Upper lobe of left lung (tissue), 6 donors: ENCODE measurements around the gene DKK3. TPM values are rescaled to one million over a fixed set of nuclear protein-coding genes. Genes with fewer than 3 reads are reported as not detected.

Experiments used
- ATAC-seq, 2 donors: fragments of 200-7000 bp; cut with Tn5 transposase; one replicate each; pipeline ENCODE4 v1.9.1; 2022; ENCODE audit warnings: mild to moderate bottlenecking in 2 of 2, moderate library complexity in 2 of 2; ENCODE audit not compliant: low FRiP score in 2 of 2
- DNase-seq, 2 donors: peaks; one replicate each; pipeline ENCODE4 v3.0.0-alpha.2; 2019 to 2020
- H3K27ac ChIP-seq, 4 donors: fragments of 200-600 bp; sonication (generic); one replicate each; pipeline ENCODE4 v1.5.1; 2016 to 2019
- H3K27me3 ChIP-seq, 4 donors: fragments of 200-600 bp; sonication (generic); one replicate each; pipeline ENCODE4 v1.5.1; 2017 to 2019
- H3K36me3 ChIP-seq, 4 donors: fragments of 200-600 bp; sonication (generic); one replicate each; pipeline ENCODE4 v1.5.1; 2016 to 2019
- H3K4me1 ChIP-seq, 4 donors: fragments of 200-600 bp; sonication (generic); one replicate each; pipeline ENCODE4 v1.5.1; 2018 to 2019
- H3K4me3 ChIP-seq, 4 donors: fragments of 200-600 bp; sonication (generic); one replicate each; pipeline ENCODE4 v1.5.1; 2017 to 2019; ENCODE audit warnings: mild to moderate bottlenecking in 2 of 4, moderate library complexity in 1 of 4
- H3K9me3 ChIP-seq, 4 donors: fragments of 200-600 bp; sonication (generic); one replicate each; pipeline ENCODE4 v1.5.1; 2018 to 2019
- EP300 ChIP-seq, 4 donors: sonication (generic); formaldehyde crosslinking; IDR thresholded peaks; one replicate each; pipeline ENCODE4 v1.5.1; 2017; ENCODE audit warnings: antibody characterized with exemption in 4 of 4, control low read depth in 2 of 4
- POLR2A ChIP-seq, 4 donors: fragments of 450-650 bp; IDR thresholded peaks; one replicate each; pipeline ENCODE4 v1.5.1; 2016 to 2017; ENCODE audit warnings: antibody characterized with exemption in 4 of 4, mild to moderate bottlenecking in 2 of 4
- POLR2AphosphoS5 ChIP-seq, 2 donors: sonication (generic); formaldehyde crosslinking; IDR thresholded peaks; one replicate each; pipeline ENCODE4 v1.5.1; 2017; ENCODE audit warnings: antibody characterized with exemption in 2 of 2
- WGBS, 2 donors: methylation state at CpG; one replicate each; pipeline ENCODE4 v1.1.5; 2017 to 2018; 5-methylcytosine and 5-hydroxymethylcytosine counted together
- total RNA-seq, 6 donors: library from RNA; depleted of rRNA in 4 of 6; stranded (reverse); fragments of >200 nt in 4 of 6; gene quantifications; one replicate each; pipeline versions ENCODE4 v1.1.0 to v1.2.1, GENCODE V29; 2016 to 2021
- TF ChIP-seq, protein P1 (sequence below), 6 experiments: fragments of 450-650 bp in 4 of 6; fragments of 200-600 bp in 2 of 6; sonication (generic) in 2 of 6; IDR thresholded peaks; one replicate each; pipeline ENCODE4 v1.5.1; 2016 to 2019; ENCODE audit warnings: antibody characterized with exemption in 6 of 6
- donor health status: DM: no; HTN: no; CAD: no; lungs with moderate emphysema.
- donor health status: DM: no; HTN: yes; CAD: no; lungs with severe emphysema.

The DKK3 gene
- total RNA-seq = 100 to 1,000 TPM in 5 of 6 donors, 10 to 100 TPM in 1; 50.3 to 162 (median 137) TPM

DNA sequence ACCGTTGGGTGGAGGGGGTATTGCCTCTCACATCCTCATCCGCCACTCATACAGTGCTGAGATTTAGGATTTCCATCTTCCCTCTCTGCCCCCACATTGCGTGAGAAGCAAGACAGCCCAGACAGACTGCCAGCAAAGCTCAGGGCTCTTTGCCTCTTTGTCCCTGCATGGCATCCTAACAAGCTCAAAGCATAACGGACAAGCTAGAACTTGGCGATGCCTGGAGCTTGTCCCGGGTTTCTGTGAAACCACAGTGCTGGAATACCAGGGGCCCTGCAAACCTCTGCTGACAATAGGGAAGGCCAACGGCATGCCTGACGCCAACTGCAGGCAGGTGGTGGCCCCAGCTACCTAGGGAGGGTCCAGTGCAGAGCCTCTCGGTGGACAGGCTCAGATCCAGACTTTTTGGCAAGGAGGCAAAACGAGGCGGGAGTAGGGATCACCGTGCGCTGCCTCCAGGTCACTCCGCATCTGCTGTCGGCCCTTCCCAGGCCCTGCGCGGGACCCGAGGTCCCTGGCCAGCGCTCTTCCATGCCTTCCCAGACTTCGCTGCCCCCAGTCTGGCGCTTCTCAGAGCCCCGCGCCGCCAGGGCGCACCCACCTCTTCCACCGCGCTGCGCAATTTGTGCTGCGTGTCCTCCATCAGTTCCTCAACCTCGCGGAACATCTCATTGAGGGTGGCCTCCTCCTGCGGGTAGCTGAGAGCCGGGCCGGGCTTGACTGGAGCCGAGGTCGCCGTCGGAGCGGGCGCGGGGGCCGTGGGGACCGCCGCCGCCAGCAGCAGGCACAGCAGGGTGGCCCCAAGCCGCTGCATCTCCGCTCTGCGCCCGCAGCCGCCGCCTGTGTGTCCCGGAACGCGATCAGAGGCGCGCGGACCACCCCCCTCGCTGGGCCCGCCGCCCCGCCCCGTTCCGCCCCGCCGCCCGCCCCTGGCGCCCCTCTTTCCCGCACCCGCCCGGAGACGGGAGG is at the start of gene DKK3:
Gene DKK3 (minus strand): TSS at position 858 of the 969 bp plus-strand sequence. CDS start 44 bp downstream, at position 814.
- DNase-seq = peak in 1 of 2 donors; percentile 87
- TF ChIP-seq POLR2AphosphoS5 (IDR thresholded peaks at IDR 0.05) = peak in 1 of 2 donors; percentile 37
- TF ChIP-seq POLR2A (IDR thresholded peaks at IDR 0.05) = no peak
- H3K9me3 ChIP-seq = no peaks in the 10 kb centered on the region
- H3K4me1 ChIP-seq = peaks cover 9 to 22% (median 17%) of the 10 kb centered on the region in 4 donors
- peaks cover 0 to 25% (median 13%) of the 10 kb centered on the region in 4 donors for H3K27me3 ChIP-seq
- peak within 1 kb of the TSS; percentile 52 to 59 (median 54) for H3K4me3 ChIP-seq
- H3K36me3 ChIP-seq = no peaks in the 10 kb centered on the region
- WGBS, 2 donors = 22 to 56% methylated on average over 4 to 41 of the region's 71 CpGs
- H3K27ac ChIP-seq = peak within 1 kb of the TSS; percentile 65 to 86 (median 80)
- ATAC-seq = peak in 1 of 2 donors; percentile 44

DNA sequence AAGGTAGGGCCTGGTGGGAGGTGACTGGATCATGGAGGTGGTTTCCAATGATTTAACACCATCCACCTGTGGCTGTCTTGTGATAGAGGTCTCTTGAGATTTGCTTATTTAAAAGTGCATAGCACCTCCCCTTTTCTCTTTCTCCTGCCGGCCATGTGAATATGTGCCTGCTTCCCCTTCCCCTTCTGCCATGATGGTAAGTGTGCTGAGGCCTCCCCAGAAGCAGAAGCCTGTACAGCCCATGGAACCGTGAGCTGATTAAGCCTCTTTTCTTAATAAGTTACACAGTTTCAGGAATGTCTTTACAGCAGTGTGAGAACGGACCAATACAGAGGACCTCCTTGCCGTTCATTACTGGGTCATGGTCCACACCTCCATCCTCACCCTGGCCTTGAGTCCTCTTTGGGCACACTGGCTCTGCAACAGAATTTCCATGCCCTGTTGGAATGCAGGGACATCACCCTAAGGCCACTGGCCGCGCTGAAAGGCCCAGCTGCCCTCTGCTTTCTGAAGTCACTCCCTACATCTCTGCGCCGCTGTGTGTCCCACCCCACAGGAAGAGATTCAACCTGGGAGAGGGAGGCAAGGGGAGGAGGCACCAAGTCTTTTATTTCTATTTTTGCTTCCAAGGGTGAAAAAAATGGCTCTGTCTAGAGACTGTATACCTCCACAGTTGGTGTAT is 49.0 kb upstream of the DKK3 start:
- 95 to 97% methylated on average over 4 to 8 of the region's 8 CpGs for WGBS, 2 donors
- no peak for DNase-seq
- H3K27ac ChIP-seq = no peak overlapping the region

DNA sequence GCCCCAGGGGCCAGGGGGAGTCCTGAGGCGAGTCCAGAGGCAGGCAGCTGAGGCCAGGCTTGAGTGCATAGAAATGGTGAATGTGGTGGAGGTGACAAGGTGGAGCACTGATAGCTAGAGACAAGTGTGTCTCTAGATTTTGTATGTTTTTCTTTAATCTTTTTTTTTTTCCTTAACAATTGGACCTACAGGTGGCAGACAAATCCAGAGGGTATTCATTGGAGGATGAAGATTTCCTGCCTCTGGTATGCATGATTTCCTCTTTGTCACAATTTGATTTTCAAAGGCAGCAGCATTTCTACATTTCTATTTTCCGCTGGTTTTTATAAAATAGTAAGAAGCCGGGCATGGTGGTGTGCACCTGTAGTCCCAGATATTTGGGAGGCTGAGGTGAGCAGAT is 47.7 kb upstream of the DKK3 start:
- Histone ChIP-seq H3K4me3 (no peak overlapping the region), H3K27me3 (no peaks in the 10 kb centered on the region), H3K4me1 (peaks cover 0 to 2% (median 0%) of the 10 kb centered on the region in 4 donors), H3K9me3 (no peaks in the 10 kb centered on the region), H3K27ac (no peak overlapping the region), H3K36me3 (no peaks in the 10 kb centered on the region)
- TF ChIP-seq, protein P1, sequence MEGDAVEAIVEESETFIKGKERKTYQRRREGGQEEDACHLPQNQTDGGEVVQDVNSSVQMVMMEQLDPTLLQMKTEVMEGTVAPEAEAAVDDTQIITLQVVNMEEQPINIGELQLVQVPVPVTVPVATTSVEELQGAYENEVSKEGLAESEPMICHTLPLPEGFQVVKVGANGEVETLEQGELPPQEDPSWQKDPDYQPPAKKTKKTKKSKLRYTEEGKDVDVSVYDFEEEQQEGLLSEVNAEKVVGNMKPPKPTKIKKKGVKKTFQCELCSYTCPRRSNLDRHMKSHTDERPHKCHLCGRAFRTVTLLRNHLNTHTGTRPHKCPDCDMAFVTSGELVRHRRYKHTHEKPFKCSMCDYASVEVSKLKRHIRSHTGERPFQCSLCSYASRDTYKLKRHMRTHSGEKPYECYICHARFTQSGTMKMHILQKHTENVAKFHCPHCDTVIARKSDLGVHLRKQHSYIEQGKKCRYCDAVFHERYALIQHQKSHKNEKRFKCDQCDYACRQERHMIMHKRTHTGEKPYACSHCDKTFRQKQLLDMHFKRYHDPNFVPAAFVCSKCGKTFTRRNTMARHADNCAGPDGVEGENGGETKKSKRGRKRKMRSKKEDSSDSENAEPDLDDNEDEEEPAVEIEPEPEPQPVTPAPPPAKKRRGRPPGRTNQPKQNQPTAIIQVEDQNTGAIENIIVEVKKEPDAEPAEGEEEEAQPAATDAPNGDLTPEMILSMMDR (IDR thresholded peaks at IDR 0.05) = no peak
- TF ChIP-seq EP300 (IDR thresholded peaks at IDR 0.05) (no peak), POLR2A (IDR thresholded peaks at IDR 0.05) (no peak), POLR2AphosphoS5 (IDR thresholded peaks at IDR 0.05) (no peak)
- ATAC-seq = no peak
- WGBS, 2 donors = 64 to 97% methylated on average over 3 of the region's 3 CpGs
- DNase-seq = no peak

More for the DNA sequence above, 49.0 kb upstream of the DKK3 start:
- Histone ChIP-seq H3K36me3 (no peaks in the 10 kb centered on the region), H3K27me3 (no peaks in the 10 kb centered on the region), H3K9me3 (no peaks in the 10 kb centered on the region), H3K4me1 (no peaks in the 10 kb centered on the region), H3K4me3 (no peak overlapping the region)
- ATAC-seq = no peak
- TF ChIP-seq POLR2A (IDR thresholded peaks at IDR 0.05) (no peak), EP300 (IDR thresholded peaks at IDR 0.05) (no peak)

DNA sequence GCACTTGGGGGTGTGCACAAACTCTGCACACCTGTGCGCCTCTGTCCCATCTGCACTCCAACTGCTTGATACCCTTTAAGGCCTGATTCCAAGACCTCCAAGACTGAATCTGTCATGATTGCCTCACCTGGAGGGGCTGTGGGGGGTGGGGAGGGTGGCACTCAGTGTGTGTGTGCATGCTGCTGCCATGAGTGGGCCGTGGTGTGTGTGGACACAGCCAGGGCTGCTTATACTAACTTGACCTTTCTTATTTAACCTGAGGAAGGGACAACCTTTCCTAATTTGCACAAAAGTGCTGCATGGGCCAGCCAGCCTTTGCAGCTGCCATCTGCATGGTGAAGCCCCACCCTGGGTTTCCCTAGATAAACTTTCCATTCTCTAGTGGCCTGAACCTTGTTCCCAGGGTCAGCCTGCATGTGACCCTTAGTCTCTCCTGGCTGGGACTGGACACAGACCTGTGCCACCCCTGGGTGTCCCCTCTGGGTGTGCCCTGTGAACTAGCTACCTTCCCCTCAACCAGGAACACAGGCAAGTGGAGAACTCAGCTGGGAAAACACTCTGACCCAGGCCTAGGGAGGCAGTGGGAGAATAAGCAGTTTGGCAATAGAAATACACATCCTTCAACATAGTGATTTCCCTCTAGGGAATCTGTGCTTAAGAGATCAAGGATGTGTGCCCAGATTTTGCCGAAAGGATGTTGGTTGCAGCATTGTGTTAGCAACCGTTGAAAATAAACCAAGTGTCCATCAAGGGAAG is 45.4 kb upstream of the DKK3 start:
- no peaks in the 10 kb centered on the region for H3K36me3 ChIP-seq
- no peak overlapping the region for H3K4me3 ChIP-seq
- H3K4me1 ChIP-seq = peaks cover 0 to 8% (median 3%) of the 10 kb centered on the region in 4 donors
- H3K9me3 ChIP-seq = no peaks in the 10 kb centered on the region
- peak overlapping the region; percentile 8 to 26 (median 17) for H3K27ac ChIP-seq
- DNase-seq (no peak), ATAC-seq (no peak)
- 43 to 78% methylated on average over 2 to 4 of the region's 4 CpGs for WGBS, 2 donors
- H3K27me3 ChIP-seq = no peaks in the 10 kb centered on the region
- TF ChIP-seq, protein P1 (IDR thresholded peaks at IDR 0.05) = no peak
- TF ChIP-seq POLR2A (IDR thresholded peaks at IDR 0.05) = no peak
- peak in 1 of 2 donors; percentile 27 for TF ChIP-seq POLR2AphosphoS5 (IDR thresholded peaks at IDR 0.05)
- peak in 1 of 4 donors; percentile 30 for TF ChIP-seq EP300 (IDR thresholded peaks at IDR 0.05)

DNA sequence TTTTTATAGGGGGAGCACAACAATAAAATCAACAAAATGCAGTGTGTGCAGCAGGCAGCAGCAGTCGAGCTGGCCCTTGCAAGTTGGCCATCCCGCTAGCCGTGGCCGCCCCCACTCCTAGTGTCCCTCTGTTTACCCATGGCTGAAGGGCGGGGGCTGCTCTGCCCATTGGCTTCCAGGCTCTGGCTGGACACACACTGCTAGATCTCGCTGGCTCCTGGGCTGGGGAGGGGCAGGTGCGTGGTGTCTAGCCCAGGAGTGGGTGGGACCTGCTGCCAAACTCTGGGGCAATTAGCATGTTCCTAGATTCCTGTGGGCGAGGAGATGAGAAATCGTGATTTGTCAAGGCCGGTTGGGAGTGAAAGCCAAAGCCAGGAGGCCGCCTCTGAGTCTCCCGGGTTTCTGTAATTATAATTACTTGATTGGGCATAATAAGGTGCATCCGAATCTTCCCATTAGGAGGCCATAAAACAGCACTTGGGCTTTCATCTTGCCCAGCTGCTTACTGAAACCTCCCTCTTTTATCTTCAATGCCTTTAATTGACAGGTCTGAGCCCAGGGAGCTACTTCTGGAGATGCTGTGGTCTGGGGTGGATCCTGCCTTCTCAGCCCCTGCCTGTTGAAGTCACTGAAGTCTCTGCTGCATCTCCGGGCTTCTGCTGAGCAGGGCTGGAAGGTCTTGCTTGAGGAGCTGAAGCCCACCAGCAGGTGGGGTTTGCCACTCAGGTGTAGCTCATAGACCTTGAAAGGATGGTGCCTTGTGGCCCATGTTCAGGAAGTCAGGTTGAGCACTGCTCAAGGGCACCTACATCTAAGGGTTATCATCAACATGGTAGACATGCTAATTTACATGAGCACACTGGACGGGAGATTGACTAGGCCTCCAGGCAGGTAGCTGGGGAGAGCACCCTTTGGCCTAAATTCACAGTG is 44.5 kb upstream of the DKK3 start:
- TF ChIP-seq EP300 (IDR thresholded peaks at IDR 0.05) (no peak), POLR2AphosphoS5 (IDR thresholded peaks at IDR 0.05) (no peak), POLR2A (IDR thresholded peaks at IDR 0.05) (no peak)
- TF ChIP-seq, protein P1 (IDR thresholded peaks at IDR 0.05) = no peak
- Histone ChIP-seq H3K4me3 (no peak overlapping the region), H3K27me3 (no peaks in the 10 kb centered on the region), H3K4me1 (peaks cover 0 to 8% (median 3%) of the 10 kb centered on the region in 4 donors), H3K27ac (peak overlapping the region in 2 of 4 donors; percentile 13 to 21), H3K9me3 (no peaks in the 10 kb centered on the region), H3K36me3 (no peaks in the 10 kb centered on the region)
- no peak for ATAC-seq
- peak in 1 of 2 donors; percentile 55 for DNase-seq
- WGBS, 2 donors = 94 to 95% methylated on average over 12 to 15 of the region's 15 CpGs
